ENCODE data around the gene ETV6.

ETV6 gene

GRCh38 chr12:11744410-11744801 lies 94.9 kb downstream of the ETV6 start:
- no peak for ATAC-seq

- ATAC-seq = no peak
Measured at GRCh38 chr12:11745113-11745512, 95.6 kb downstream of the ETV6 start.

- peak in 1 of 2 donors; percentile 50 for ATAC-seq
Measured at GRCh38 chr12:11746024-11746771, 96.7 kb downstream of the ETV6 start.

- no peak for ATAC-seq
Measured at GRCh38 chr12:11746940-11747716, 97.7 kb downstream of the ETV6 start.

GRCh38 chr12:11747969-11748368 lies 98.5 kb downstream of the ETV6 start:
- no peak for ATAC-seq

- no peak for ATAC-seq
Measured at GRCh38 chr12:11748903-11749302, 99.4 kb downstream of the ETV6 start.

GRCh38 chr12:11749943-11750690 lies 100.6 kb downstream of the ETV6 start:
- peak; percentile 25 to 39 for ATAC-seq

GRCh38 chr12:11752403-11753149 lies 103.1 kb downstream of the ETV6 start:
- ATAC-seq = no peak

- ATAC-seq = no peak
Measured at GRCh38 chr12:11753150-11753499, 103.7 kb downstream of the ETV6 start.

GRCh38 chr12:11753826-11754225 lies 104.4 kb downstream of the ETV6 start:
- no peak for ATAC-seq

- ATAC-seq = no peak
Measured at GRCh38 chr12:11754256-11754655, 104.8 kb downstream of the ETV6 start.

GRCh38 chr12:11755302-11755930 lies 105.9 kb downstream of the ETV6 start:
- no peak for ATAC-seq

- no peak for ATAC-seq
Measured at GRCh38 chr12:11756022-11756421, 106.5 kb downstream of the ETV6 start.

- ATAC-seq = no peak
Measured at GRCh38 chr12:11756523-11756922, 107.0 kb downstream of the ETV6 start.

GRCh38 chr12:11757095-11757494 lies 107.6 kb downstream of the ETV6 start:
- ATAC-seq = no peak

GRCh38 chr12:11757531-11757930 lies 108.1 kb downstream of the ETV6 start:
- ATAC-seq = no peak

- ATAC-seq = no peak
Measured at GRCh38 chr12:11758087-11758486, 108.6 kb downstream of the ETV6 start.

- ATAC-seq = peak; percentile 44 to 55
Measured at GRCh38 chr12:11758510-11759493, 109.3 kb downstream of the ETV6 start.

- ATAC-seq = no peak
Measured at GRCh38 chr12:11759494-11759878, 110.0 kb downstream of the ETV6 start.

GRCh38 chr12:11759899-11760298 lies 110.4 kb downstream of the ETV6 start:
- ATAC-seq = peak in 1 of 2 donors; percentile 21
